HFFc6 (cell line): ENCODE results near the gene PCDHGA3. TPM values are rescaled to one million over a fixed set of nuclear protein-coding genes. Genes with fewer than 3 reads are reported as not detected.
A peak's percentile ranks its signal among the peaks of the same experiment; 100 is the strongest.
"Not testable (repeated sequence)": the region's sequence is repeated elsewhere in the genome, so short reads cannot be mapped to it uniquely, and the experiment has no call there.

Experiments used
- DNase-seq: peaks from one replicate; pipeline ENCODE4 v3.0.0-alpha.2; 2018
- H3K27ac Mint-ChIP-seq: 2 replicates; pipeline ENCODE4 v1.8.0; 2020; ENCODE audit warnings: mild to moderate bottlenecking, mixed read lengths
- H3K27me3 Mint-ChIP-seq: 2 replicates; pipeline ENCODE4 v1.8.0; 2021; ENCODE audit warnings: mild to moderate bottlenecking, moderate library complexity, mixed read lengths; ENCODE audit not compliant: insufficient read depth
- H3K36me3 Mint-ChIP-seq: 2 replicates; pipeline ENCODE4 v1.8.0; 2021; ENCODE audit warnings: low read depth, mixed read lengths
- H3K4me1 Mint-ChIP-seq: 2 replicates; pipeline ENCODE4 v1.8.0; 2020; ENCODE audit warnings: low read depth, mixed read lengths
- H3K4me3 Mint-ChIP-seq: 2 replicates; pipeline ENCODE4 v1.8.0; 2020; ENCODE audit warnings: mild to moderate bottlenecking, moderate library complexity, mixed read lengths
- H3K9me3 Mint-ChIP-seq: 2 replicates; pipeline ENCODE4 v1.8.0; 2020; ENCODE audit warnings: mild to moderate bottlenecking, mixed read lengths
- CTCF ChIP-seq: fragments of 200-600 bp; sonication (generic); IDR thresholded peaks from 2 replicates; pipeline ENCODE4 v1.5.0; 2021; ENCODE audit warnings: antibody characterized with exemption, mild to moderate bottlenecking
- total RNA-seq, 6 experiments: library from RNA; stranded (reverse); fragmentation: NEBNext Ultra II Directional; extraction: Animal tissue kit (Norgen Biotek cat#: 25700); gene quantifications; 2 replicates in 1 of 6; 3 replicates in 5 of 6; pipeline ENCODE4 v1.2.3, GENCODE V29; 2021

PCDHGA3 gene
- total RNA-seq, 6 experiments from 2014 or later = 1.9 to 10.2 (median 2.7) TPM

DNA sequence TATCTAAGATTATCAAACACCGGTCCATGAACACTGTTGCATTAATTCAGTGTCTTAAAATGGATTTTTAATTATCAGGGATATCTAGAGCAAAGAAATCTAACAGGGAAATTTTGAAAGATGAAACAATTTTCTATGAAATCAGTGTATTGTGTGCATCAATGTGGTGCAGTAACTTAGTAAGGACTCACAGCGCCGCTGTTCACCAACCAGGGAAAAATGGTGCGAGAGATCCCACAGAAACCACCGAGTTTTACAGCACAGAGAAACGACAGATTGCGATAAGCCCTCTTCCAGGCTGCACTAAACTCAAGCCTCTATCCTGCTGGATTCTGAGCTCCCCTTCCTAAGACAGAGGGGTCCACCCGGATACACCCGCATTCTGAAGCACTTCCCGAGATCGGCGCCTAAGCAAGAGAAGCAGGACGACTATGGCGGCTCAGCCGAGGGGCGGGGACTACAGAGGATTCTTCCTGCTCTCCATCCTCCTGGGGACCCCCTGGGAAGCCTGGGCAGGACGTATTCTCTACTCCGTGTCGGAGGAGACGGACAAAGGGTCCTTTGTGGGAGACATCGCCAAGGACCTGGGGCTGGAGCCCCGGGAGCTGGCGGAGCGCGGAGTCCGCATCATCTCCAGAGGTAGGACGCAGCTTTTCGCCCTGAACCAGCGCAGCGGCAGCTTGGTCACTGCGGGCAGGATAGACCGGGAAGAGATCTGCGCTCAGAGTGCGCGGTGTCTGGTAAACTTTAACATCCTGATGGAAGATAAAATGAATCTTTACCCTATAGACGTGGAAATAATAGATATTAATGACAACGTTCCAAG lies 39.1 kb downstream of the PCDHGA3 start, which contains the start of gene PCDHGA7:
Gene PCDHGA7 (plus strand): TSS at position 274 of the 826 bp plus-strand sequence. CDS start 158 bp downstream, at position 432.
- peak within 1 kb of the TSS; percentile 95 for H3K4me3 Mint-ChIP-seq
- peaks cover 47% of the 10 kb centered on the region for H3K36me3 Mint-ChIP-seq

GRCh38 chr5:141383345-141383744 lies 39.7 kb downstream of the PCDHGA3 start:
- DNase-seq = no peak
- no peak overlapping the region; the same call in 1 of the 2 replicates for H3K27ac Mint-ChIP-seq
- no peak for TF ChIP-seq CTCF
- H3K4me3 Mint-ChIP-seq = peak overlapping the region; percentile 95
- H3K4me1 Mint-ChIP-seq = peaks cover 15% of the 10 kb centered on the region; the same call in 1 of the 2 replicates
- peaks cover 49% of the 10 kb centered on the region for H3K36me3 Mint-ChIP-seq
- peaks cover 56% of the 10 kb centered on the region for H3K9me3 Mint-ChIP-seq
- H3K27me3 Mint-ChIP-seq = no peaks in the 10 kb centered on the region

More for the DNA sequence above, 39.1 kb downstream of the PCDHGA3 start, which contains the start of gene PCDHGA7:
- DNase-seq = no peak
- TF ChIP-seq CTCF = peak; percentile 70
- peak within 1 kb of the TSS; percentile 87 for H3K27ac Mint-ChIP-seq
- H3K9me3 Mint-ChIP-seq = peaks cover 53% of the 10 kb centered on the region
- peaks cover 13% of the 10 kb centered on the region; the same call in 1 of the 2 replicates for H3K4me1 Mint-ChIP-seq
- no peaks in the 10 kb centered on the region for H3K27me3 Mint-ChIP-seq

GRCh38 chr5:141384471-141385267 lies 41.0 kb downstream of the PCDHGA3 start:
- Mint-ChIP-seq H3K27me3 (no peaks in the 10 kb centered on the region), H3K36me3 (peaks cover 59% of the 10 kb centered on the region), H3K4me1 (peaks cover 22% of the 10 kb centered on the region; the same call in 1 of the 2 replicates), H3K9me3 (peaks cover 67% of the 10 kb centered on the region), H3K4me3 (no peak overlapping the region), H3K27ac (no peak overlapping the region)
- no peak for DNase-seq
- TF ChIP-seq CTCF = no peak

- H3K9me3 Mint-ChIP-seq = peaks cover 76% of the 10 kb centered on the region
- H3K36me3 Mint-ChIP-seq = peaks cover 58% of the 10 kb centered on the region
- H3K27ac Mint-ChIP-seq, DNase-seq, H3K27me3 Mint-ChIP-seq: not testable (repeated sequence)
- peak within 1 kb of the TSS; percentile 79 for H3K4me3 Mint-ChIP-seq
- H3K4me1 Mint-ChIP-seq = peaks cover 26% of the 10 kb centered on the region
- peak; percentile 57 for TF ChIP-seq CTCF
Observed at GRCh38 chr5:141387557-141388311, 44.1 kb downstream of the PCDHGA3 start, which contains the start of gene PCDHGB4. Gene PCDHGB4 (plus strand): TSS chr5:141387698. CDS start chr5:141387885, 187 bp downstream.

DNA sequence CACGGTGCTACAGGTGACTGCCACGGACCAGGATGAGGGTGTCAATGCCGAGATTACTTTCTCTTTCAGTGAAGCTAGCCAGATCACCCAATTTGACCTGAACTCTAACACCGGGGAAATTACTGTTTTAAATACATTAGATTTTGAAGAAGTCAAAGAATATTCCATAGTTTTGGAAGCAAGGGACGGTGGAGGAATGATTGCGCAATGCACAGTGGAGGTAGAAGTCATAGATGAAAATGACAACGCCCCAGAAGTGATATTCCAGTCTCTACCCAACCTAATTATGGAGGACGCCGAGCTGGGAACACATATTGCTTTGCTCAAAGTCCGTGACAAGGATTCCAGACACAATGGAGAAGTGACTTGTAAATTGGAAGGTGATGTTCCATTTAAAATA lies 45.0 kb downstream of the PCDHGA3 start:
- TF ChIP-seq CTCF = no peak
- H3K4me1 Mint-ChIP-seq = peaks cover 21% of the 10 kb centered on the region
- no peak for DNase-seq
- peaks cover 57% of the 10 kb centered on the region for H3K36me3 Mint-ChIP-seq
- H3K4me3 Mint-ChIP-seq = peak overlapping the region; percentile 67; the same call in 1 of the 2 replicates
- peaks cover 73% of the 10 kb centered on the region for H3K9me3 Mint-ChIP-seq
- H3K27ac Mint-ChIP-seq = no peak overlapping the region
- no peaks in the 10 kb centered on the region; the same call in 1 of the 2 replicates for H3K27me3 Mint-ChIP-seq
